Cardiac muscle cell (in vitro differentiated cells and primary cell): ENCODE results near the gene GRIA4. TPM values are rescaled to one million over a fixed set of nuclear protein-coding genes. Genes with fewer than 3 reads are reported as not detected.
"Not testable (repeated sequence)": the region's sequence is repeated elsewhere in the genome, so short reads cannot be mapped to it uniquely, and the experiment has no call there.

Experiments used
- DNase-seq, 2 donors: peaks; one replicate each; pipeline versions ENCODE4 v3.0.0 to v3.0.0-alpha.2; 2010 to 2017; ENCODE audit warnings: low read depth in 1 of 2, low spot score in 1 of 2
- H3K27ac ChIP-seq: fragments of 200-600 bp; sonication (generic); 2 replicates; pipeline ENCODE4 v1.5.1; 2016
- H3K27me3 ChIP-seq: fragments of 200-600 bp; sonication (generic); 2 replicates; pipeline ENCODE4 v1.6.0; 2016; ENCODE audit warnings: control low read depth
- H3K36me3 ChIP-seq: fragments of 200-600 bp; sonication (generic); 2 replicates; pipeline ENCODE4 v1.5.1; 2016; ENCODE audit warnings: control low read depth
- H3K4me1 ChIP-seq: fragments of 200-600 bp; sonication (generic); 2 replicates; pipeline ENCODE4 v1.8.1; 2017; ENCODE audit warnings: low read depth, mild to moderate bottlenecking, mixed run types
- H3K4me3 ChIP-seq: fragments of 200-600 bp; sonication (generic); 2 replicates; pipeline ENCODE4 v1.5.1; 2016; ENCODE audit warnings: mild to moderate bottlenecking
- H3K9me3 ChIP-seq: fragments of 200-600 bp; sonication (generic); 2 replicates; pipeline ENCODE4 v1.5.1; 2017; ENCODE audit warnings: low read depth, mild to moderate bottlenecking, control low read depth
- polyA plus RNA-seq: library from polyadenylated mRNA; unstranded; fragments of >200 nt; fragmentation: Nextera tagmentation; extraction: Ambion mirVana; gene quantifications from 2 replicates; pipeline ENCODE4 v1.2.1, GENCODE V29; 2016
- total RNA-seq: library from RNA; depleted of rRNA; stranded (reverse); fragments of >200 nt; gene quantifications from 2 replicates; pipeline ENCODE4 v1.2.3, GENCODE V29; 2016
- TF ChIP-seq, protein P1 (sequence below): IDR thresholded peaks from 2 replicates; pipeline ENCODE4 v1.5.1; 2012; ENCODE audit warnings: low read depth, mild to moderate bottlenecking, low read length

The GRIA4 gene
- total and polyA plus RNA-seq, 2 experiments from 2014 or later = 20.8 to 36.6 TPM

GRCh38 chr11:105868762-105869285, 259.0 kb downstream of the GRIA4 start:
- DNase-seq = no peak
- H3K36me3 ChIP-seq = no peaks in the 10 kb centered on the region
- H3K4me1 ChIP-seq = no peaks in the 10 kb centered on the region
- TF ChIP-seq, protein P1, sequence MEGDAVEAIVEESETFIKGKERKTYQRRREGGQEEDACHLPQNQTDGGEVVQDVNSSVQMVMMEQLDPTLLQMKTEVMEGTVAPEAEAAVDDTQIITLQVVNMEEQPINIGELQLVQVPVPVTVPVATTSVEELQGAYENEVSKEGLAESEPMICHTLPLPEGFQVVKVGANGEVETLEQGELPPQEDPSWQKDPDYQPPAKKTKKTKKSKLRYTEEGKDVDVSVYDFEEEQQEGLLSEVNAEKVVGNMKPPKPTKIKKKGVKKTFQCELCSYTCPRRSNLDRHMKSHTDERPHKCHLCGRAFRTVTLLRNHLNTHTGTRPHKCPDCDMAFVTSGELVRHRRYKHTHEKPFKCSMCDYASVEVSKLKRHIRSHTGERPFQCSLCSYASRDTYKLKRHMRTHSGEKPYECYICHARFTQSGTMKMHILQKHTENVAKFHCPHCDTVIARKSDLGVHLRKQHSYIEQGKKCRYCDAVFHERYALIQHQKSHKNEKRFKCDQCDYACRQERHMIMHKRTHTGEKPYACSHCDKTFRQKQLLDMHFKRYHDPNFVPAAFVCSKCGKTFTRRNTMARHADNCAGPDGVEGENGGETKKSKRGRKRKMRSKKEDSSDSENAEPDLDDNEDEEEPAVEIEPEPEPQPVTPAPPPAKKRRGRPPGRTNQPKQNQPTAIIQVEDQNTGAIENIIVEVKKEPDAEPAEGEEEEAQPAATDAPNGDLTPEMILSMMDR = no peak
- no peak overlapping the region for H3K27ac ChIP-seq
- H3K9me3 ChIP-seq = no peaks in the 10 kb centered on the region
- no peaks in the 10 kb centered on the region for H3K27me3 ChIP-seq
- H3K4me3 ChIP-seq = no peak overlapping the region

- Histone ChIP-seq H3K4me1 (no peaks in the 10 kb centered on the region), H3K9me3 (no peaks in the 10 kb centered on the region), H3K4me3 (no peak overlapping the region), H3K27me3 (no peaks in the 10 kb centered on the region), H3K36me3 (no peaks in the 10 kb centered on the region), H3K27ac (no peak overlapping the region)
- no peak for DNase-seq
- TF ChIP-seq, protein P1 = no peak
These were observed 260.7 kb downstream of the GRIA4 start for GRCh38 chr11:105870516-105871113.

DNA sequence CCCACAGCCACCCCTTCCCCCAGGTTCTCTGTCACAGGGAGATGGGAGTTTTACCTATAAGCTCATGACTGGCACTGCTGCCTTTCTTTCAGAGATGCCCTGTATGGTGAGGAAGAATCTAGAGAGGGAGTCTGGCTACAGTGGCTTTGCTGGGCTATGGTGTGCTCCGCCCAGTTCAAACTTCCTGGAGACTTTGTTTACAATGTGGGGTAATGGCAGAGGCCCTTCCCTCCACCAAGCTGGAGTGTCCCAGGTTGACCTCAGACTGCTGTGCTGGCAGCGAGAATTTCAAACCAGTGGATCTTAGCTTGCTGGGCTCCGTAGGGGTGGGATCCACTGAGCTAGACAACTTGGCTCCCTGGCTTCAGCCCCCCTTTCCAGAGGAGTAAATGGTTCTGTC, 268.6 kb downstream of the GRIA4 start:
- Histone ChIP-seq H3K36me3 (no peaks in the 10 kb centered on the region), H3K4me3 (no peak overlapping the region), H3K9me3 (no peaks in the 10 kb centered on the region), H3K27ac (no peak overlapping the region), H3K27me3 (no peaks in the 10 kb centered on the region), H3K4me1 (no peaks in the 10 kb centered on the region)
- TF ChIP-seq, protein P1 = no peak
- no peak for DNase-seq

GRCh38 chr11:105878927-105879326, 269.1 kb downstream of the GRIA4 start:
- DNase-seq, H3K27ac ChIP-seq, H3K4me1 ChIP-seq, H3K36me3 ChIP-seq, H3K9me3 ChIP-seq, H3K27me3 ChIP-seq, H3K4me3 ChIP-seq: not testable (repeated sequence)

DNA sequence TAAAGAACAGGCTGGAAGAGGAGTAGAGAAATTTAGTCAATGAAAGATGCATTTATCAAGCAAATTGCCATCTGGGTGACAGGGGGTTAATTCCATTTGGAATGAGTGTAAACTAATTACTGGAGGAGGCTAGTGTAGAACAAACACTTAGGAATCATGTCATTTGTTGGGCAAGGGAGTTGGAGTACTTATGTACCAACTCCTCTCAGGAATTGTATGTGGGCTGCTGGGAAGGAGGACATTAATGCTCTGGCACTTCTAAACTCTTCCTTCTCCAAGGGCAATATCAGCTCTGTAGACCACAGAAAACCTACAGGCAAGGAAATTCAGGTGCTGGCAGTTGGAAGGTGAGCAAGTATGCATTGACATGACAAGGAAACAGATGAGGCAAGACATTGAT, 271.2 kb downstream of the GRIA4 start:
- TF ChIP-seq, protein P1 = no peak
- no peak overlapping the region for H3K4me3 ChIP-seq
- H3K27ac ChIP-seq = no peak overlapping the region
- DNase-seq = no peak
- no peaks in the 10 kb centered on the region for H3K4me1 ChIP-seq
- H3K9me3 ChIP-seq = no peaks in the 10 kb centered on the region
- no peaks in the 10 kb centered on the region for H3K27me3 ChIP-seq
- no peaks in the 10 kb centered on the region for H3K36me3 ChIP-seq

DNA sequence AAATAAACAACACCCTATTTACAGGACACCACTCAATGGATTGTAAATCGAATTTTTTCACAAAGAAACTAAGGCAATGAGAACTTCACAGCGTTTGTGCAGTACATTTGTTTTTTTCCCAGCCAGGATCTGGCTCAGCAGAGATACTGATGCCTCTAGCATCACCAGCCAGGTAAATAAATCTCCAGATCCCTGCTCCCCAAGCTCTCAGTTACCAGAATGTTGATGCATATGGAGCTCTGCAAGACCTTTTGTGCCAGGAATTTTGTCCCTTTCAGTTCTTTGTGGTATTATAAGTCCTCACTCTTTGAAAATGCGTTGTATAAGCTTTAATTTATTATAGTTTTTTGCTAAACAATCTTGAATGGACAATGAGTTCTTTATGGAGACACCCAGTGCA, 274.6 kb downstream of the GRIA4 start:
- H3K36me3 ChIP-seq = no peaks in the 10 kb centered on the region
- H3K27me3 ChIP-seq = no peaks in the 10 kb centered on the region
- H3K4me3 ChIP-seq = no peak overlapping the region
- H3K4me1 ChIP-seq = no peaks in the 10 kb centered on the region
- no peaks in the 10 kb centered on the region for H3K9me3 ChIP-seq
- DNase-seq = no peak
- TF ChIP-seq, protein P1 = no peak
- no peak overlapping the region for H3K27ac ChIP-seq
